CD14-positive monocyte (primary cell): ENCODE measurements around the gene PHLDA1. TPM values are rescaled to one million over a fixed set of nuclear protein-coding genes. Genes with fewer than 3 reads are reported as not detected.

Experiments used
- DNase-seq, 3 donors: peaks; one replicate each; pipeline ENCODE4 v3.0.0-alpha.2; 2011 to 2022
- H2AFZ ChIP-seq: 2 replicates; pipeline ENCODE4 v1.6.0; 2012; ENCODE audit warnings: mild to moderate bottlenecking, low read depth, low read length, inconsistent platforms; ENCODE audit not compliant: insufficient read depth, poor library complexity, severe bottlenecking
- H3K27ac ChIP-seq, 2 donors: 1 replicate in 1 of 2; 2 replicates in 1 of 2; pipeline ENCODE4 v1.5.1; 2012 to 2013; ENCODE audit warnings: low read length in 2 of 2, control low read depth in 1 of 2, inconsistent platforms in 1 of 2, low read depth in 1 of 2, mild to moderate bottlenecking in 1 of 2
- H3K27me3 ChIP-seq, 2 donors: one replicate each; pipeline versions ENCODE4 v1.6.0 to v1.6.1; 2011 to 2013; ENCODE audit warnings: low read length in 2 of 2; ENCODE audit not compliant: control insufficient read depth in 2 of 2, insufficient read depth in 2 of 2
- H3K36me3 ChIP-seq, 2 donors: replicated peaks in 1 of 2; 1 replicate in 1 of 2; 2 replicates in 1 of 2; pipeline versions ENCODE4 v1.5.1 to v1.6.1; 2012 to 2013; ENCODE audit warnings: low read length in 2 of 2, control low read depth in 1 of 2, inconsistent platforms in 1 of 2, mild to moderate bottlenecking in 1 of 2; ENCODE audit not compliant: insufficient read depth in 2 of 2, control insufficient read depth in 1 of 2
- H3K4me1 ChIP-seq, 2 donors: 1 replicate in 1 of 2; 2 replicates in 1 of 2; pipeline versions ENCODE4 v1.5.1 to v1.6.1; 2012 to 2013; ENCODE audit warnings: low read length in 2 of 2, control low read depth in 1 of 2, inconsistent platforms in 1 of 2, mild to moderate bottlenecking in 1 of 2, moderate library complexity in 1 of 2; ENCODE audit not compliant: insufficient read depth in 2 of 2, control insufficient read depth in 1 of 2
- H3K4me2 ChIP-seq: replicated peaks from 2 replicates; pipeline ENCODE3; 2012; ENCODE audit warnings: low read length, moderate library complexity, mild to moderate bottlenecking; ENCODE audit not compliant: poor library complexity, severe bottlenecking; ENCODE audit errors: extremely low read depth
- H3K4me3 ChIP-seq, 3 experiments: fragments of 200-600 bp in 1 of 3; sonication (generic) in 1 of 3; replicated peaks in 1 of 3; 1 replicate in 2 of 3; 2 replicates in 1 of 3; pipeline ENCODE4 v1.5.1; 2011 to 2013; ENCODE audit warnings: low read length in 3 of 3, mild to moderate bottlenecking in 3 of 3, control low read depth in 2 of 3, low read depth in 2 of 3, inconsistent platforms in 1 of 3, moderate library complexity in 1 of 3
- H3K79me2 ChIP-seq: 2 replicates; pipeline ENCODE4 v1.6.0; 2012; ENCODE audit warnings: mild to moderate bottlenecking, control low read depth, inconsistent platforms, low read length, moderate library complexity; ENCODE audit not compliant: insufficient read depth
- H3K9ac ChIP-seq: 2 replicates; pipeline ENCODE4 v1.6.0; 2017; ENCODE audit warnings: low read length, mild to moderate bottlenecking; ENCODE audit not compliant: insufficient read depth, poor library complexity, severe bottlenecking
- H3K9me3 ChIP-seq, 2 donors: replicated peaks in 1 of 2; 1 replicate in 1 of 2; 2 replicates in 1 of 2; pipeline versions ENCODE4 v1.5.1 to v1.6.1; 2012 to 2013; ENCODE audit warnings: low read length in 2 of 2, control low read depth in 1 of 2; ENCODE audit not compliant: control insufficient read depth in 1 of 2, insufficient read depth in 1 of 2
- H4K20me1 ChIP-seq: 2 replicates; pipeline ENCODE4 v1.6.0; 2012; ENCODE audit warnings: mild to moderate bottlenecking, low read length, control low read depth, moderate library complexity; ENCODE audit not compliant: insufficient read depth
- H3K27ac Mint-ChIP-seq, 7 donors: one replicate each; pipeline ENCODE4 v1.8.0; 2020; ENCODE audit warnings: mild to moderate bottlenecking in 7 of 7, mixed read lengths in 7 of 7, moderate library complexity in 6 of 7, inconsistent platforms in 2 of 7
- H3K27me3 Mint-ChIP-seq, 3 donors: one replicate each; pipeline ENCODE4 v1.8.0; 2021 to 2022; ENCODE audit warnings: low read depth in 3 of 3, mild to moderate bottlenecking in 3 of 3, mixed read lengths in 3 of 3, moderate library complexity in 3 of 3, inconsistent platforms in 1 of 3
- H3K36me3 Mint-ChIP-seq, 2 donors: one replicate each; pipeline ENCODE4 v1.8.0; 2020; ENCODE audit warnings: mixed read lengths in 2 of 2, inconsistent platforms in 1 of 2, mild to moderate bottlenecking in 1 of 2
- H3K4me1 Mint-ChIP-seq: one replicate; pipeline ENCODE4 v1.8.0; 2020; ENCODE audit warnings: mild to moderate bottlenecking, mixed read lengths
- H3K4me3 Mint-ChIP-seq, 2 donors: one replicate each; pipeline ENCODE4 v1.8.0; 2020; ENCODE audit warnings: mild to moderate bottlenecking in 2 of 2, mixed read lengths in 2 of 2, moderate library complexity in 1 of 2
- H3K9me3 Mint-ChIP-seq, 7 donors: one replicate each; pipeline ENCODE4 v1.8.0; 2020 to 2022; ENCODE audit warnings: mixed read lengths in 7 of 7, mild to moderate bottlenecking in 6 of 7, moderate library complexity in 6 of 7, inconsistent platforms in 2 of 7
- CTCF ChIP-seq: fragments of 200-600 bp; IDR thresholded peaks from one replicate; pipeline ENCODE4 v1.8.0; 2022; ENCODE audit warnings: antibody characterized with exemption, mild to moderate bottlenecking
- WGBS: methylation state at CpG from one replicate; pipeline ENCODE4 v1.1.5; 2013; ENCODE audit warnings: missing lambda C conversion rate; ENCODE audit not compliant: insufficient coverage; 5-methylcytosine and 5-hydroxymethylcytosine counted together
- intact Hi-C, 2 donors: fragments of 100-400 bp; cut with micrococcal nuclease; formaldehyde crosslinking; loops; one replicate each; pipeline versions ENCODE4 v1.15.0 to v1.15.1; 2023
- polyA plus RNA-seq, 3 donors: library from polyadenylated mRNA; depleted of rRNA in 1 of 3; unstranded in 2 of 3; stranded (reverse) in 1 of 3; fragments of 300-500 nt in 2 of 3; fragments of >200 nt in 1 of 3; fragmentation: Illumina TruSeq in 2 of 3; gene quantifications; 1 replicate in 2 of 3; 2 replicates in 1 of 3; pipeline ENCODE4 v1.2.3, GENCODE V29; 2012 to 2021

The PHLDA1 gene
- polyA plus RNA-seq, 3 donors, result 1.1 to 5.8 (median 1.6) TPM

DNA sequence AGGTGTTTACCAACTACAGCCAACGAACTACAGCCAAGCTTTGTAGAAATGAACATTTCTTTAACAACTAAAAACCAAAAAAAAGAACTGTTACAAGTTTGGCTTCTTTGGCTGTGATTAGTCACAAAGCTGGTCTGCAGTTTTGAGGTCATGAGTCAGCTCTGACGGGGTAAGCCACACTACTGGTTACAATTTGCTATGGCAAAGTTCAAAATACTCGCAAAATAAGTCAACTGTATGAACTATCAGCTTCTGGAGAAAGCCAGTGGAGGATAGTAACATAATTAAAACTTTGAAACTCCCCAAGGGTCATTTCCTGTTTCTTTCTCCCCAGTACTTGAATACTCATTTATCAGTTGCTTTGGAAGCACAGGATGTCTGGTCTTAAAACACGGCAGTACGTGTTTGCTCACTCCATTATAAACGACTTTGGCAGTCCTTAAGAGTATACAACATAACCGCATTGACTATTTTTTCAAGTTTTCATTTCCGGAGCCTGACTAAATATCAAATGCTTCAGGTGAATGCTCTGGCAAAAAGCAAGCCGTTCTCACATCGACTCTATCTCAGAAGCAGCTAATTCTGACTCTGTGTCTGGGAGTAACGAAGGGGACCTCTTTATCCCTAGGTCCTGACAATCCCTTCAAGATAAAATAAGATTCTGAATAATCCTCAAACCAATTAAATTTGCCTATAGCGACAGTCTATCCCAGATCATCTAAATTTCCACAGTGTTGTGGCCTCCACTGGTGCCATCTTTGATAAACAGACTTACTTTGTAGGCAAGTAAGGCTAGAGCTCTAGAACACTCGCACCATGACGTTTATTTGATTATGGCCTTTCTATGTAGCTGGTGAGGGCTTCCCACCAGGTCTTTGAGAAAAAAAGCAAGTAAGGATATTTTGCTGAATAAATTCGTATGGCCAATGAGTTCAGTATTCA lies 10.6 kb downstream of the PHLDA1 start:
- H3K27ac Mint-ChIP-seq, result peak overlapping the region; percentile 92 to 96 (median 95)
- peaks cover 0 to 2% (median 0%) of the 10 kb centered on the region in 7 donors for H3K9me3 Mint-ChIP-seq
- peaks cover 36% of the 10 kb centered on the region for H3K4me1 Mint-ChIP-seq
- Histone ChIP-seq H3K79me2 (no peaks in the 10 kb centered on the region), H3K27me3 (peaks cover 0 to 3% of the 10 kb centered on the region in 2 donors), H3K9me3 (no peaks in the 10 kb centered on the region), H3K27ac (peak overlapping the region in 1 of 2 donors; percentile 82), H3K4me2 (peak overlapping the region; percentile 6), H3K36me3 (no peaks in the 10 kb centered on the region), H3K4me1 (peaks cover 16 to 17% of the 10 kb centered on the region in 2 donors), H3K4me3 (no peak overlapping the region), H2AFZ (peak overlapping the region; percentile 8), H3K9ac (peak overlapping the region; percentile 61), H4K20me1 (no peaks in the 10 kb centered on the region)
- no peaks in the 10 kb centered on the region for H3K36me3 Mint-ChIP-seq
- no peak for TF ChIP-seq CTCF
- WGBS, result 53% methylated on average over 9 of the region's 15 CpGs
- intact Hi-C loops, result loop anchor here (1.0 to 10.0 kb wide), 4 partner anchors 44 to 89 kb away; no protein-coding TSS in a partner anchor
- peak overlapping the region in 1 of 2 donors; percentile 17 for H3K4me3 Mint-ChIP-seq
- DNase-seq, result peak; percentile 87 to 94 (median 93)
- peaks cover 2 to 5% (median 5%) of the 10 kb centered on the region in 3 donors for H3K27me3 Mint-ChIP-seq

DNA sequence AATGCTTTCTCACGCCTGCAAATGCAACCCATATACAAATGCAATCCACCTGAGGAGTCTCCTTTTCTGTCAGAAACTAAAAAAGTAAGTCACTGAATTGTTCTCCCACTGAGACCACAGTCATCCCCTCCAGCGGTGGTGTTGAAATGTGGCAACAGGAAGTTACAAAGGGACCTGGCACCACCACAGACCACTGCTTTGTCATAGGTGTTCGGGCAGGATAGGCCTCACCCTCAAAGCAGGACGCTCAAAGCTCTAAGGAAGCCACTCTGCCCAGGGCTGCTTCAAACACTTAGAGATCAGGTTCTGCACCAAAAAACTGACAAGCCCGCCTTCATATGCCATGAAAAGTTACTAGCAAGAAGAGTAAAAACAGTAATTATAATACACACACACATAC lies 11.3 kb downstream of the PHLDA1 start:
- 13% methylated on average over 3 of the region's 5 CpGs for WGBS
- Histone ChIP-seq H3K79me2 (no peaks in the 10 kb centered on the region), H3K9me3 (no peaks in the 10 kb centered on the region), H3K9ac (peak overlapping the region; percentile 61), H4K20me1 (no peaks in the 10 kb centered on the region), H3K4me2 (peak overlapping the region; percentile 6), H3K4me3 (no peak overlapping the region), H2AFZ (peak overlapping the region; percentile 8), H3K4me1 (peaks cover 16 to 17% of the 10 kb centered on the region in 2 donors), H3K27me3 (no peaks in the 10 kb centered on the region), H3K36me3 (no peaks in the 10 kb centered on the region), H3K27ac (peak overlapping the region in 1 of 2 donors; percentile 82)
- H3K27ac Mint-ChIP-seq, result peak overlapping the region; percentile 92 to 96 (median 95)
- TF ChIP-seq CTCF, result no peak
- no peaks in the 10 kb centered on the region for H3K36me3 Mint-ChIP-seq
- H3K9me3 Mint-ChIP-seq, result peaks cover 0 to 2% (median 0%) of the 10 kb centered on the region in 7 donors
- DNase-seq, result peak; percentile 82 to 92 (median 90)
- intact Hi-C loops, result loop anchor here (1.0 to 10.0 kb wide), 4 partner anchors 43 to 88 kb away; no protein-coding TSS in a partner anchor
- H3K4me3 Mint-ChIP-seq, result peak overlapping the region; percentile 17 to 39
- H3K27me3 Mint-ChIP-seq, result peaks cover 2 to 5% (median 4%) of the 10 kb centered on the region in 3 donors
- peaks cover 34% of the 10 kb centered on the region for H3K4me1 Mint-ChIP-seq
